Measurements from ENCODE around the gene GCK. TPM values are rescaled to one million over a fixed set of nuclear protein-coding genes. Genes with fewer than 3 reads are reported as not detected.

The GCK gene
- total and polyA plus RNA-seq, 8 donors: 0.57 to 18.2 (median 1.0) TPM

- WGBS, 2 donors: 92 to 94% methylated on average over 12 of the region's 12 CpGs
- no peak for TF ChIP-seq CTCF (IDR thresholded peaks at IDR 0.05)
- intact Hi-C loops (cut with DNase I): no loop called here
Measured at GRCh38 chr7:44158873-44159631, 30.2 kb downstream of the GCK start.

GRCh38 chr7:44158096-44158872 lies 31.0 kb downstream of the GCK start:
- no peak for FAIRE-seq
- Histone ChIP-seq H3K4me3 (no peak overlapping the region), H3K27ac (no peak overlapping the region), H3K4me1 (no peaks in the 10 kb centered on the region), H3K36me3 (no peaks in the 10 kb centered on the region), H3K9me3 (no peaks in the 10 kb centered on the region), H3K27me3 (no peaks in the 10 kb centered on the region)
- DNase-seq: peak in 2 of 6 donors; percentile 6 to 59
- intact Hi-C loops (cut with DNase I): no loop called here
- peak in 1 of 4 donors; percentile 32 for ATAC-seq
- WGBS, 2 donors: 74 to 77% methylated on average over 10 of the region's 10 CpGs
- no peak for TF ChIP-seq CTCF (IDR thresholded peaks at IDR 0.05)

More at GRCh38 chr7:44158873-44159631, 30.2 kb downstream of the GCK start:
- Histone ChIP-seq H3K9me3 (no peaks in the 10 kb centered on the region), H3K27me3 (no peaks in the 10 kb centered on the region), H3K4me3 (no peak overlapping the region), H3K27ac (no peak overlapping the region), H3K36me3 (no peaks in the 10 kb centered on the region), H3K4me1 (no peaks in the 10 kb centered on the region)
- DNase-seq (peak in 1 of 6 donors; percentile 40), ATAC-seq (peak in 1 of 4 donors; percentile 9), FAIRE-seq (no peak)

- ATAC-seq (no peak), DNase-seq (peak in 1 of 6 donors; percentile 63), FAIRE-seq (no peak)
- no peaks in the 10 kb centered on the region for H3K4me1 ChIP-seq
- 77 to 80% methylated on average over 15 of the region's 15 CpGs for WGBS, 2 donors
- no peak overlapping the region for H3K4me3 ChIP-seq
- H3K36me3 ChIP-seq: no peaks in the 10 kb centered on the region
- no peaks in the 10 kb centered on the region for H3K27me3 ChIP-seq
- H3K9me3 ChIP-seq: no peaks in the 10 kb centered on the region
- intact Hi-C loops (cut with DNase I): no loop called here
- no peak for TF ChIP-seq CTCF (IDR thresholded peaks at IDR 0.05)
- no peak overlapping the region for H3K27ac ChIP-seq
Measured at GRCh38 chr7:44157116-44158080, 31.8 kb downstream of the GCK start.

GRCh38 chr7:44156453-44157010 lies 32.7 kb downstream of the GCK start:
- intact Hi-C loops (cut with DNase I): no loop called here
- no peak for DNase-seq
- ATAC-seq: no peak
- WGBS, 2 donors: 87 to 90% methylated on average over 4 of the region's 4 CpGs
- Histone ChIP-seq H3K27me3 (no peaks in the 10 kb centered on the region), H3K27ac (no peak overlapping the region), H3K4me3 (no peak overlapping the region), H3K9me3 (no peaks in the 10 kb centered on the region), H3K4me1 (no peaks in the 10 kb centered on the region), H3K36me3 (no peaks in the 10 kb centered on the region)
- no peak for TF ChIP-seq CTCF (IDR thresholded peaks at IDR 0.05)
- no peak for FAIRE-seq
